Endothelial cell of umbilical vein (primary cell): ENCODE data around the gene SIVA1. TPM values are rescaled to one million over a fixed set of nuclear protein-coding genes. Genes with fewer than 3 reads are reported as not detected.

ENCODE experiments used
- BruUV-seq: library from RNA; stranded (reverse); fragments of 400-500 nt; replicated peaks from 2 replicates; lab custom pipeline; 2021; lab: Mats Ljungman, UMichigan
- CTCF ChIA-PET: fragments of 300-600, 350-600 bp; sonication (Branson Sonifier 250); formaldehyde crosslinking; loops from one replicate; lab custom pipeline; 2021; ENCODE audit warnings: antibody characterized with exemption, inconsistent platforms; lab: Charles Lee
- POLR2A ChIA-PET: fragments of 300-600, 350-600 bp; sonication (Branson Sonifier 250); formaldehyde crosslinking; loops from one replicate; lab custom pipeline; 2021; ENCODE audit warnings: antibody characterized with exemption, inconsistent platforms; lab: Charles Lee
- DNase-seq: peaks from one replicate; pipeline ENCODE4 v3.0.0-alpha.2; 2011; ENCODE audit warnings: low read depth, low spot score
- FAIRE-seq: peaks from 2 replicates; lab custom pipeline; 2011; peaks lifted over from hg19 to GRCh38; lab: Jason Lieb, UNC
- H2AFZ ChIP-seq: 2 replicates; pipeline ENCODE4 v1.6.0; 2012; ENCODE audit warnings: low read depth, low read length, control low read depth, inconsistent platforms
- H3K27ac ChIP-seq: 2 replicates; pipeline ENCODE4 v1.5.1; 2011; ENCODE audit warnings: low read depth, mild to moderate bottlenecking, control low read depth, low read length, moderate library complexity; ENCODE audit not compliant: insufficient read depth
- H3K27me3 ChIP-seq, 2 experiments: 2 replicates each; pipeline versions ENCODE4 v1.6.0 to v1.6.1; 2011; ENCODE audit warnings: low read length in 2 of 2, mixed read lengths in 1 of 2; ENCODE audit not compliant: control insufficient read depth in 2 of 2, insufficient read depth in 2 of 2
- H3K36me3 ChIP-seq, 2 experiments: 2 replicates in 1 of 2; 3 replicates in 1 of 2; pipeline ENCODE4 v1.5.1; 2011; ENCODE audit warnings: low read length in 2 of 2, mild to moderate bottlenecking in 1 of 2, moderate library complexity in 1 of 2; ENCODE audit not compliant: control insufficient read depth in 2 of 2, insufficient read depth in 2 of 2; ENCODE audit errors: extremely low read depth in 1 of 2
- H3K4me1 ChIP-seq: 3 replicates; pipeline ENCODE4 v1.5.1; 2011; ENCODE audit warnings: mild to moderate bottlenecking, low read length; ENCODE audit not compliant: control insufficient read depth, insufficient read depth; ENCODE audit errors: extremely low read depth
- H3K4me2 ChIP-seq: 2 replicates; pipeline ENCODE4 v1.6.1; 2011; ENCODE audit warnings: low read length, control low read depth, mixed read lengths; ENCODE audit not compliant: insufficient read depth
- H3K4me3 ChIP-seq, 3 experiments: fragments of 200-600 bp in 1 of 3; sonication (generic), shearing (Covaris generic) in 1 of 3; replicated peaks in 1 of 3; 2 replicates each; pipeline ENCODE4 v1.5.1; 2011 to 2016; ENCODE audit warnings: control low read depth in 3 of 3, low read length in 3 of 3, mild to moderate bottlenecking in 2 of 3, inconsistent platforms in 1 of 3, low read depth in 1 of 3, moderate library complexity in 1 of 3; ENCODE audit not compliant: insufficient read depth in 1 of 3
- H3K79me2 ChIP-seq: 2 replicates; pipeline ENCODE4 v1.6.0; 2012; ENCODE audit warnings: low read length, inconsistent platforms; ENCODE audit not compliant: control insufficient read depth, insufficient read depth
- H3K9ac ChIP-seq: replicated peaks from 2 replicates; pipeline ENCODE3; 2011; ENCODE audit warnings: low read length, control low read depth; ENCODE audit not compliant: insufficient read depth; ENCODE audit errors: extremely low read depth
- H3K9me1 ChIP-seq: replicated peaks from 3 replicates; pipeline ENCODE4 v1.6.0; 2011; ENCODE audit warnings: mild to moderate bottlenecking, low read length; ENCODE audit not compliant: control insufficient read depth, insufficient read depth; ENCODE audit errors: extremely low read depth
- H3K9me3 ChIP-seq: replicated peaks from 2 replicates; pipeline ENCODE4 v1.5.1; 2012; ENCODE audit warnings: low read length, inconsistent platforms; ENCODE audit not compliant: control insufficient read depth, insufficient read depth
- H4K20me1 ChIP-seq: replicated peaks from 2 replicates; pipeline ENCODE3; 2011; ENCODE audit warnings: mild to moderate bottlenecking, low read length; ENCODE audit not compliant: control insufficient read depth, insufficient read depth; ENCODE audit errors: extremely low read depth
- CTCF ChIP-seq, 2 donors: IDR thresholded peaks; 1 replicate in 1 of 2; 2 replicates in 1 of 2; pipeline ENCODE4 v1.5.1; 2011; ENCODE audit warnings: low read length in 2 of 2, mild to moderate bottlenecking in 2 of 2, moderate library complexity in 2 of 2, control low read depth in 1 of 2, inconsistent platforms in 1 of 2, low read depth in 1 of 2; ENCODE audit not compliant: insufficient read depth in 1 of 2; ENCODE audit errors: extremely low read depth in 1 of 2
- EZH2 ChIP-seq: IDR thresholded peaks from 2 replicates; pipeline ENCODE4 v1.6.1; 2012; ENCODE audit warnings: borderline replicate concordance, low read depth, mild to moderate bottlenecking, moderate library complexity, low read length, inconsistent platforms; ENCODE audit not compliant: severe bottlenecking
- FOS ChIP-seq: IDR thresholded peaks from 2 replicates; pipeline ENCODE4 v1.6.1; 2011; ENCODE audit warnings: mild to moderate bottlenecking, low read length, moderate library complexity, borderline replicate concordance; ENCODE audit not compliant: insufficient read depth
- GATA2 ChIP-seq: IDR thresholded peaks from 2 replicates; pipeline ENCODE4 v1.7.0; 2011; ENCODE audit warnings: low read depth, mild to moderate bottlenecking, moderate library complexity, mixed read lengths, low read length; ENCODE audit not compliant: insufficient read length, insufficient read depth
- JUN ChIP-seq: IDR thresholded peaks from 2 replicates; pipeline ENCODE4 v1.6.1; 2011; ENCODE audit warnings: borderline replicate concordance, low read depth; ENCODE audit not compliant: insufficient read length, insufficient read depth
- MYC ChIP-seq: IDR thresholded peaks from one replicate; pipeline ENCODE4 v1.6.1; 2011; ENCODE audit warnings: mild to moderate bottlenecking, low read depth, low read length
- POLR2A ChIP-seq: IDR thresholded peaks from 2 replicates; pipeline ENCODE4 v1.6.1; 2012; ENCODE audit warnings: low read depth, mild to moderate bottlenecking, control low read depth, low read length
- POLR2AphosphoS5 ChIP-seq: IDR thresholded peaks from 2 replicates; pipeline ENCODE4 v1.6.1; 2012; ENCODE audit warnings: low read depth, mild to moderate bottlenecking, control low read depth, low read length, moderate library complexity; ENCODE audit not compliant: insufficient read depth
- dilution Hi-C: fragments of 300-500 bp; cut with MboI; formaldehyde crosslinking; loops from one replicate; pipeline ENCODE4 v1.15.0; 2019; ENCODE audit warnings: low sequenced_read_pairs; ENCODE audit not compliant: extremely low pct_ligation_motif_present
- intact Hi-C: fragments of 100-400 bp; cut with micrococcal nuclease; formaldehyde crosslinking; loops from one replicate; pipeline ENCODE4 v1.10.0; 2022
- polyA plus RNA-seq, 4 experiments: library from polyadenylated mRNA; depleted of rRNA in 3 of 4; stranded (reverse) in 3 of 4; unstranded in 1 of 4; fragments of >200 nt; gene quantifications; 2 replicates each; pipeline versions ENCODE4 v1.2.1 to v1.2.3, GENCODE V29; 2011 to 2012; ENCODE audit warnings: missing spikeins in 1 of 4
- total RNA-seq: library from RNA; stranded (reverse); gene quantifications from 2 replicates; pipeline ENCODE4 v1.2.3, GENCODE V29; 2021
- TF ChIP-seq, protein P1 (sequence below): IDR thresholded peaks from 2 replicates; pipeline ENCODE4 v1.6.1; 2011; ENCODE audit not compliant: insufficient read depth, insufficient read length

The SIVA1 gene
- total and polyA plus RNA-seq, 2 donors (not counting 3 experiments of a cell fraction or from before 2014, with no cell fraction given): 101 to 299 TPM

DNA sequence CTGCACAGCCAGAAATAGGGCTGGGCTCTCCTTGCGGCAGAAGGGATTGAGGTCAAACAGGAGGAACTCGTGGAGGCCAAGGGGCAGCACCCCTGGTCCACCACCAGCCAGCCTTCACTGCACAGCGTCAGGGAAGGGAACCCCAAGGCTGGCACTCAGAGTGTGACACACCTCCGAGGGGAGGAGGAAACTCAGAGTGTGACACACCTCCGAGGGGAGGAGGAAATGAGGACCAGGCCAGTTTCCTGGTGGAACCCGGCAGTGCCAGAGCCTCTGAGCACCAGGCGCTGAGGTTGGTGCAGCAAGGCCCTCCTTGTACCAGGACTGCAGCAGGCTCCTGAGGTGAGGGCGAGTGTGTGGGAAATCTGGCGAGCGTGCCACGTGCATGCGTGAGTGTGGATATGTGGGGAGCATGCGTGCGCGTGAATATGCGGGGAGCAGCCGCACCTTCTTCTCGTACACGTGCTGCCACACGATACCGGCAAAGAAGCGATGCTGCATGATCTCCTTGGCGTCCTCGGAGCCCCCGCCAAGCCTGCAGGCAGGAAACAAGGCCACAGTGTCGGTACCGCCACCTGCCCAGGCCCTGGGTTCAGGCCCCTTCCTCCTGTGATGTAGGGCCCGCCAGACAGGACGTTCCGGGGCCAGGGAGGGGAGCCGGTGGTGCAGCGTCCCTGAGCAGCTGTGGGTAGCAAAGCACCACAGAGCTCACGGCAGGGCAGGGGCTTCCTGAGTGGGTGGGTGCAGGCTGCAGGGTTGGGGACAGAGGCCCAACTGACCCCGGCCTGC, 19.2 kb downstream of the SIVA1 start:
- DNase-seq (no peak), FAIRE-seq (no peak)
- BruUV-seq: no TSS peak
- ChIA-PET POLR2A (no interaction called here), CTCF (no interaction called here)
- Histone ChIP-seq H3K36me3 (peaks cover 5 to 34% of the 10 kb centered on the region in 2 experiments), H3K27me3 (no peaks in the 10 kb centered on the region), H4K20me1 (no peaks in the 10 kb centered on the region), H3K4me2 (no peak overlapping the region), H3K9me3 (no peaks in the 10 kb centered on the region), H3K4me3 (no peak overlapping the region), H3K4me1 (peaks cover 9% of the 10 kb centered on the region), H3K79me2 (no peaks in the 10 kb centered on the region), H3K27ac (no peak overlapping the region), H3K9ac (no peak overlapping the region), H2AFZ (no peak overlapping the region), H3K9me1 (no peaks in the 10 kb centered on the region)
- dilution Hi-C loops: no loop called here
- no peak for TF ChIP-seq GATA2
- TF ChIP-seq, protein P1, sequence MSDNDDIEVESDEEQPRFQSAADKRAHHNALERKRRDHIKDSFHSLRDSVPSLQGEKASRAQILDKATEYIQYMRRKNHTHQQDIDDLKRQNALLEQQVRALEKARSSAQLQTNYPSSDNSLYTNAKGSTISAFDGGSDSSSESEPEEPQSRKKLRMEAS: no peak
- no peak for TF ChIP-seq FOS
- no peak for TF ChIP-seq JUN
- TF ChIP-seq POLR2AphosphoS5: no peak
- no peak for TF ChIP-seq EZH2
- TF ChIP-seq MYC: no peak
- TF ChIP-seq CTCF (IDR thresholded peaks at IDR 0.05; ENCODE audit: extremely low read depth in 1 of 2, insufficient read depth in 1 of 2, low read depth in 1 of 2, low read length in 2 of 2): no peak
- no peak for TF ChIP-seq POLR2A
- intact Hi-C loops: no loop called here
